OCI-LY3 (cell line): ENCODE measurements around the gene HOXB1.

ENCODE experiments used
- CTCF ChIP-seq: fragments of 200-600, 300-600 bp; sonication (generic); IDR thresholded peaks from 2 replicates; pipeline ENCODE4 v1.5.1; 2014; ENCODE audit warnings: antibody characterized with exemption, low read length, low read depth
- EZH2phosphoT487 ChIP-seq: fragments of 200-600 bp; shearing (Covaris generic); IDR thresholded peaks from 2 replicates; pipeline ENCODE4 v1.6.1; 2018; ENCODE audit warnings: antibody characterized with exemption, mixed run types, low read depth

GRCh38 chr17:48498164-48498850 is 32.5 kb downstream of the HOXB1 start:
- TF ChIP-seq CTCF, result no peak
- no peak for TF ChIP-seq EZH2phosphoT487
